Neural cell (in vitro differentiated cells): Measurements from ENCODE around the gene BLOC1S5. TPM values are rescaled to one million over a fixed set of nuclear protein-coding genes. Genes with fewer than 3 reads are reported as not detected.

Experiments
- H2AFZ ChIP-seq: fragments of 200-600, 300-800 bp; sonication (generic), shearing (Covaris generic); 2 replicates; pipeline ENCODE4 v1.6.0; 2014; ENCODE audit warnings: low read depth, mild to moderate bottlenecking, antibody characterized with exemption, low read length, moderate library complexity
- H3F3A ChIP-seq: fragments of 200-600 bp; shearing (Covaris generic); 2 replicates; pipeline ENCODE4 v1.6.1; 2016; ENCODE audit warnings: mild to moderate bottlenecking, moderate library complexity, mixed read lengths, antibody characterized with exemption, low read length; ENCODE audit not compliant: insufficient read depth, poor library complexity, severe bottlenecking
- H3K27ac ChIP-seq: fragments of 200-600, 300-800 bp; sonication (generic), shearing (Covaris generic); 2 replicates; pipeline ENCODE4 v1.5.1; 2014; ENCODE audit warnings: mild to moderate bottlenecking, low read length, moderate library complexity
- H3K27me3 ChIP-seq: fragments of 300-800, 200-600 bp; sonication (generic), shearing (Covaris generic); 2 replicates; pipeline ENCODE4 v1.6.0; 2014; ENCODE audit warnings: mild to moderate bottlenecking, low read depth, low read length, moderate library complexity; ENCODE audit not compliant: insufficient read depth
- H3K36me3 ChIP-seq: fragments of 300-800, 200-600 bp; sonication (generic), shearing (Covaris generic); 2 replicates; pipeline ENCODE4 v1.5.1; 2014; ENCODE audit warnings: mild to moderate bottlenecking, antibody characterized with exemption, low read length, moderate library complexity; ENCODE audit not compliant: insufficient read depth
- H3K4me2 ChIP-seq: fragments of 300-800, 200-600 bp; sonication (generic), shearing (Covaris generic); 2 replicates; pipeline ENCODE4 v1.6.0; 2014; ENCODE audit warnings: mild to moderate bottlenecking, low read length
- H3K4me3 ChIP-seq: fragments of 300-800, 200-600 bp; sonication (generic), shearing (Covaris generic); 2 replicates; pipeline ENCODE4 v1.5.1; 2014; ENCODE audit warnings: mild to moderate bottlenecking, low read length, moderate library complexity
- H3K79me2 ChIP-seq: fragments of 200-600 bp; shearing (Covaris generic); replicated peaks from 2 replicates; pipeline ENCODE4 v1.6.0; 2014; ENCODE audit warnings: mild to moderate bottlenecking, low read length, moderate library complexity; ENCODE audit not compliant: insufficient read depth
- H3K9ac ChIP-seq: fragments of 300-800, 200-600 bp; sonication (generic), shearing (Covaris generic); 2 replicates; pipeline ENCODE4 v1.6.1; 2016; ENCODE audit warnings: mild to moderate bottlenecking, low read length, mixed read lengths
- H3K9me2 ChIP-seq: fragments of 200-600 bp; shearing (Covaris generic); 2 replicates; pipeline ENCODE4 v1.6.1; 2016; ENCODE audit warnings: mild to moderate bottlenecking, low read length, mixed read lengths; ENCODE audit not compliant: insufficient read depth
- H3K9me3 ChIP-seq: fragments of 200-600, 300-800 bp; sonication (generic), shearing (Covaris generic); 2 replicates; pipeline ENCODE4 v1.6.1; 2016; ENCODE audit warnings: mild to moderate bottlenecking, mixed run types, low read length, moderate library complexity, mixed read lengths
- H4K20me1 ChIP-seq: fragments of 200-600 bp; shearing (Covaris generic); 2 replicates; pipeline ENCODE4 v1.6.1; 2016; ENCODE audit warnings: mild to moderate bottlenecking, mixed run types; ENCODE audit not compliant: insufficient read depth
- EP300 ChIP-seq: fragments of 450-650 bp; conservative IDR thresholded peaks from 2 replicates; pipeline ENCODE4 v1.6.1; 2014; ENCODE audit warnings: antibody characterized with exemption, mild to moderate bottlenecking, moderate library complexity; ENCODE audit not compliant: poor library complexity, severe bottlenecking
- EZH2 ChIP-seq: fragments of 200-600, 300-800 bp; shearing (Covaris generic), sonication (generic); IDR thresholded peaks from 2 replicates; pipeline ENCODE4 v1.6.1; 2014; ENCODE audit warnings: antibody characterized with exemption, low read length, borderline replicate concordance, mild to moderate bottlenecking; ENCODE audit not compliant: insufficient read depth, poor library complexity, severe bottlenecking
- MXI1 ChIP-seq: fragments of 450-650 bp; conservative IDR thresholded peaks from 2 replicates; pipeline ENCODE4 v1.6.1; 2014; ENCODE audit warnings: antibody characterized with exemption, mild to moderate bottlenecking; ENCODE audit not compliant: poor library complexity, severe bottlenecking
- POLR2AphosphoS5 ChIP-seq: IDR thresholded peaks from 2 replicates; pipeline ENCODE4 v1.6.1; 2012
- RAD21 ChIP-seq: fragments of 450-650 bp; conservative IDR thresholded peaks from 2 replicates; pipeline ENCODE4 v1.6.1; 2014; ENCODE audit warnings: antibody characterized with exemption, mild to moderate bottlenecking, moderate library complexity
- SMC3 ChIP-seq: fragments of 450-650 bp; conservative IDR thresholded peaks from 2 replicates; pipeline ENCODE4 v1.6.1; 2014; ENCODE audit warnings: antibody characterized with exemption, mild to moderate bottlenecking, moderate library complexity; ENCODE audit not compliant: poor library complexity
- TAF1 ChIP-seq: IDR thresholded peaks from 2 replicates; pipeline ENCODE4 v1.6.1; 2012; ENCODE audit warnings: low read depth
- polyA plus RNA-seq: library from polyadenylated mRNA; depleted of rRNA; stranded (reverse); fragments of >200 nt; gene quantifications from 2 replicates; pipeline ENCODE4 v1.2.3, GENCODE V29; 2014
- TF ChIP-seq, protein P1 (sequence below): IDR thresholded peaks from 2 replicates; pipeline ENCODE4 v1.6.1; 2012; ENCODE audit warnings: borderline replicate concordance
- TF ChIP-seq, protein P2 (sequence below): fragments of 450-650 bp; IDR thresholded peaks from 2 replicates; pipeline ENCODE4 v1.5.1; 2014; ENCODE audit warnings: antibody characterized with exemption, mild to moderate bottlenecking, moderate library complexity; ENCODE audit not compliant: poor library complexity, severe bottlenecking

The BLOC1S5 gene
- polyA plus RNA-seq, 1 donor from 2014 or later: 12.2 TPM

DNA sequence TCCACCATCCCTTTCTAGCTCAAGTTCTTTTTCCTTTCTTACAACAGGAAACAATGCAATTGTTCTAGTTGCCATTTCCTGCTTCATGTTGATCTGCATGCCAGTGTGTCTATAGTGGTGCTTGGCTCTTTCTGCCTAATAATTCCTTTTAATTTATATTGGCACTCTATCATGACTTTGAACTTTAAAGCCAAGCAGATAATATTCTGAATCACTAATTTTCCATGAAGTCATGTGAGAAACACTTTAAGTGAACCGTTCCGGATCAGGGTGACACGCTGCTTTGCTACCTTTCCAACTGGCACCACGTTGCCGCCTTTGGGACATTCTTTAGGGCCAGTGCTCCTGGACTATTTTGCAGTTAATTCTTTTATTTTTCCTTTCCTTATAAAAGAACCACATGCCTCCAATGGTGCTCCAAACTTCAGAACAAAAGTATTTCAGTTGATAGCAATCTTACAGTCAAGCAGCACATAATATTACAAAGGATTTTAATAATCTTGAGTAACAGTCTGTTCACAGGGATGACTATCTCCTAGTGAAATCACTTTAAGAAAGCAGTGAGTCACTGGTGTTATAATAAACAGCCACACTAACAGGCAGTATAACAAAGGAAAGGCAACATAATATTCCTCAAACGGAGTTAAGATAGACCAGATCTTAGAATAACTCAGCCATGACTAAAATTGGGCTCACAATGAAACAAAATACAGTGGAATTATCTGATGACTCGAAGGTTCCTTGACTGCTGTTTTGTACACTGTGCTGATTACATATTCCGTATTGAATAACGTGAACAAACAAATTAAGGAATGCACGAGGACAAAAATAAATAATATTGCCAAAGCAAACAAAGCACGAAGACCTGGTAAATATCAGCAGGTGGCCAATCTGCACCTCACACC is 19.0 kb upstream of the BLOC1S5 start:
- H3K27me3 ChIP-seq: no peaks in the 10 kb centered on the region
- no peak overlapping the region for H3K27ac ChIP-seq
- H3K9me3 ChIP-seq: no peaks in the 10 kb centered on the region
- no peaks in the 10 kb centered on the region for H3K36me3 ChIP-seq
- H3K79me2 ChIP-seq: no peaks in the 10 kb centered on the region
- H4K20me1 ChIP-seq: no peaks in the 10 kb centered on the region
- H3F3A ChIP-seq: no peaks in the 10 kb centered on the region
- no peaks in the 10 kb centered on the region for H3K9me2 ChIP-seq
- no peak for TF ChIP-seq SMC3
- no peak for TF ChIP-seq RAD21
- TF ChIP-seq MXI1: no peak
- no peak for TF ChIP-seq EZH2
- TF ChIP-seq, protein P1, sequence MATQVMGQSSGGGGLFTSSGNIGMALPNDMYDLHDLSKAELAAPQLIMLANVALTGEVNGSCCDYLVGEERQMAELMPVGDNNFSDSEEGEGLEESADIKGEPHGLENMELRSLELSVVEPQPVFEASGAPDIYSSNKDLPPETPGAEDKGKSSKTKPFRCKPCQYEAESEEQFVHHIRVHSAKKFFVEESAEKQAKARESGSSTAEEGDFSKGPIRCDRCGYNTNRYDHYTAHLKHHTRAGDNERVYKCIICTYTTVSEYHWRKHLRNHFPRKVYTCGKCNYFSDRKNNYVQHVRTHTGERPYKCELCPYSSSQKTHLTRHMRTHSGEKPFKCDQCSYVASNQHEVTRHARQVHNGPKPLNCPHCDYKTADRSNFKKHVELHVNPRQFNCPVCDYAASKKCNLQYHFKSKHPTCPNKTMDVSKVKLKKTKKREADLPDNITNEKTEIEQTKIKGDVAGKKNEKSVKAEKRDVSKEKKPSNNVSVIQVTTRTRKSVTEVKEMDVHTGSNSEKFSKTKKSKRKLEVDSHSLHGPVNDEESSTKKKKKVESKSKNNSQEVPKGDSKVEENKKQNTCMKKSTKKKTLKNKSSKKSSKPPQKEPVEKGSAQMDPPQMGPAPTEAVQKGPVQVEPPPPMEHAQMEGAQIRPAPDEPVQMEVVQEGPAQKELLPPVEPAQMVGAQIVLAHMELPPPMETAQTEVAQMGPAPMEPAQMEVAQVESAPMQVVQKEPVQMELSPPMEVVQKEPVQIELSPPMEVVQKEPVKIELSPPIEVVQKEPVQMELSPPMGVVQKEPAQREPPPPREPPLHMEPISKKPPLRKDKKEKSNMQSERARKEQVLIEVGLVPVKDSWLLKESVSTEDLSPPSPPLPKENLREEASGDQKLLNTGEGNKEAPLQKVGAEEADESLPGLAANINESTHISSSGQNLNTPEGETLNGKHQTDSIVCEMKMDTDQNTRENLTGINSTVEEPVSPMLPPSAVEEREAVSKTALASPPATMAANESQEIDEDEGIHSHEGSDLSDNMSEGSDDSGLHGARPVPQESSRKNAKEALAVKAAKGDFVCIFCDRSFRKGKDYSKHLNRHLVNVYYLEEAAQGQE: no peak
- no peak for TF ChIP-seq POLR2AphosphoS5
- no peak for TF ChIP-seq TAF1
- TF ChIP-seq, protein P2, sequence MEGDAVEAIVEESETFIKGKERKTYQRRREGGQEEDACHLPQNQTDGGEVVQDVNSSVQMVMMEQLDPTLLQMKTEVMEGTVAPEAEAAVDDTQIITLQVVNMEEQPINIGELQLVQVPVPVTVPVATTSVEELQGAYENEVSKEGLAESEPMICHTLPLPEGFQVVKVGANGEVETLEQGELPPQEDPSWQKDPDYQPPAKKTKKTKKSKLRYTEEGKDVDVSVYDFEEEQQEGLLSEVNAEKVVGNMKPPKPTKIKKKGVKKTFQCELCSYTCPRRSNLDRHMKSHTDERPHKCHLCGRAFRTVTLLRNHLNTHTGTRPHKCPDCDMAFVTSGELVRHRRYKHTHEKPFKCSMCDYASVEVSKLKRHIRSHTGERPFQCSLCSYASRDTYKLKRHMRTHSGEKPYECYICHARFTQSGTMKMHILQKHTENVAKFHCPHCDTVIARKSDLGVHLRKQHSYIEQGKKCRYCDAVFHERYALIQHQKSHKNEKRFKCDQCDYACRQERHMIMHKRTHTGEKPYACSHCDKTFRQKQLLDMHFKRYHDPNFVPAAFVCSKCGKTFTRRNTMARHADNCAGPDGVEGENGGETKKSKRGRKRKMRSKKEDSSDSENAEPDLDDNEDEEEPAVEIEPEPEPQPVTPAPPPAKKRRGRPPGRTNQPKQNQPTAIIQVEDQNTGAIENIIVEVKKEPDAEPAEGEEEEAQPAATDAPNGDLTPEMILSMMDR: no peak
- TF ChIP-seq EP300: no peak
- no peak overlapping the region for H3K4me2 ChIP-seq
- no peak overlapping the region for H2AFZ ChIP-seq
- no peak overlapping the region for H3K9ac ChIP-seq
- no peak overlapping the region for H3K4me3 ChIP-seq

DNA sequence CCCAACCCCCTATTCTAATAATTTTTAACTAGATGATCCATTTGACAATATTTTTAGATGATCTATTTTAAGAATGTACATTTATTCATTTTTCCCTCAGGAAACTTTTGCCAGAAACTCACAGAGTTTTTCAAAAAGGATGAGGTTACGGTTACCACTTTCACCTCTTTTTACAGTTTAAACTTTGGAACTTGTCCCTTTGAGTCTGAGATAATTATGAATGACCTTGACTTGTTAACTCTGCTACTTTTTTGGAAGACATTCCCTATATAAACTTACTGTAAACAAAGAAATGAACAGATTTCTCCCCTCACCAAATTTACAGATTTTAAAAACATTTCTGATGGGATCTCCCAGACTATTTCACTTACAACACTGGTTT is 18.4 kb upstream of the BLOC1S5 start:
- Histone ChIP-seq H4K20me1 (no peaks in the 10 kb centered on the region), H3K79me2 (no peaks in the 10 kb centered on the region), H3F3A (no peaks in the 10 kb centered on the region), H3K36me3 (no peaks in the 10 kb centered on the region), H3K4me2 (no peak overlapping the region), H3K9ac (no peak overlapping the region), H3K9me2 (no peaks in the 10 kb centered on the region), H2AFZ (no peak overlapping the region), H3K4me3 (no peak overlapping the region), H3K27me3 (no peaks in the 10 kb centered on the region), H3K9me3 (no peaks in the 10 kb centered on the region), H3K27ac (no peak overlapping the region)
- no peak for TF ChIP-seq RAD21
- no peak for TF ChIP-seq MXI1
- TF ChIP-seq EZH2: no peak
